IPS-20b (cell line): ENCODE measurements around the gene MFAP3L.

ENCODE experiments used
- H3K27ac ChIP-seq: one replicate; pipeline ENCODE4 v1.5.1; 2013; ENCODE audit warnings: low read length
- H3K27me3 ChIP-seq: 2 replicates; pipeline ENCODE4 v1.6.1; 2013; ENCODE audit warnings: mild to moderate bottlenecking, low read length, inconsistent platforms; ENCODE audit not compliant: insufficient read depth
- H3K36me3 ChIP-seq: 2 replicates; pipeline ENCODE4 v1.6.1; 2013; ENCODE audit warnings: low read depth, mild to moderate bottlenecking, inconsistent platforms, low read length, moderate library complexity; ENCODE audit not compliant: insufficient read depth
- H3K4me1 ChIP-seq: 2 replicates; pipeline ENCODE4 v1.6.1; 2013; ENCODE audit warnings: mild to moderate bottlenecking, control low read depth, inconsistent platforms, low read length, moderate library complexity; ENCODE audit not compliant: insufficient read depth
- H3K4me3 ChIP-seq: 2 replicates; pipeline ENCODE4 v1.5.1; 2013; ENCODE audit warnings: mild to moderate bottlenecking, low read length, inconsistent platforms
- H3K9ac ChIP-seq: 2 replicates; pipeline ENCODE4 v1.6.1; 2013; ENCODE audit warnings: low read depth, mild to moderate bottlenecking, inconsistent platforms, low read length, moderate library complexity
- H3K9me3 ChIP-seq: 2 replicates; pipeline ENCODE4 v1.6.1; 2013; ENCODE audit warnings: mild to moderate bottlenecking, low read depth, low read length, inconsistent platforms; ENCODE audit not compliant: insufficient read depth

The MFAP3L gene

DNA sequence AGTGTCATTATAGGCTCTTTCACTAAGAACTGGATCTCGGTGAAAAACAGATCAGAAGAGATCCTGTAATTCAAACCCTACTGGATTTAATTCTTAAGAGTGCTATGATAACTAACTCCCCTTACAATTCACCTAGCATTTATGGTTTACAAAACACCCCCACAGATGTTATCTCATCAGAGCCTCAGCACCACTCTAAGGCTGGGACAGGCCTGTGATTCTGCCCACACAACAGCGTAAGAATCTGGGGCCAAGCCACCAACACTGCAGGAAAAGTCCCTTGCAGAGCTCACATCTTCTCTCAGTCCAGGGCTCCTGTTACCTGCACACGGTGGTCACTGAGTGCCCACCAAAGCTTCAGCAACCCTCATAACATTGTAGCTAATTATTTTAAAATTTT, 8.9 kb downstream of the MFAP3L start:
- H3K9me3 ChIP-seq, result no peaks in the 10 kb centered on the region
- H3K36me3 ChIP-seq, result no peaks in the 10 kb centered on the region
- peaks cover 8% of the 10 kb centered on the region; the same call in 1 of the 2 replicates for H3K4me1 ChIP-seq
- no peaks in the 10 kb centered on the region for H3K27me3 ChIP-seq
- no peak overlapping the region for H3K9ac ChIP-seq
- H3K4me3 ChIP-seq, result no peak overlapping the region
- H3K27ac ChIP-seq, result no peak overlapping the region

DNA sequence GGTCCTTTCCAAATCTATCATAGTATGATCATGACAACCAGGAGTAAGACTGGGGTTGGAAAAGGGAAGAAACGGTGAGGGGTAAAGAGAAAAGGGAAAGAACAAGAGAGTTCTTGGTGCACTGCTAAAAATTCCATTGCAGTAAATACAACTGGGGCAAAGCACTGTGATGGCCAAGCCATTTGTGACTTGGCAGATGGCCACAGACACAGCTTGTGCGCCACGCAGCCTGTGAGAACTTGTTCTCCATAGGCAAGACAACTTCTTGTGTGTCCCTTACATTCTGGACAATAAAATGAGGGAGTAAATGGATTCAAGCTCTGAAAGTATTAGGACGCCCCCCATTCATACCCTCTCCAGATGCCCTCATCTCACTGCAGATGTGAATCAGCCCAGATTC, 10.9 kb downstream of the MFAP3L start:
- H3K9me3 ChIP-seq, result no peaks in the 10 kb centered on the region
- H3K4me1 ChIP-seq, result peaks cover 8% of the 10 kb centered on the region; the same call in 1 of the 2 replicates
- H3K9ac ChIP-seq, result no peak overlapping the region
- H3K27me3 ChIP-seq, result no peaks in the 10 kb centered on the region
- no peaks in the 10 kb centered on the region for H3K36me3 ChIP-seq
- no peak overlapping the region for H3K4me3 ChIP-seq
- no peak overlapping the region for H3K27ac ChIP-seq

DNA sequence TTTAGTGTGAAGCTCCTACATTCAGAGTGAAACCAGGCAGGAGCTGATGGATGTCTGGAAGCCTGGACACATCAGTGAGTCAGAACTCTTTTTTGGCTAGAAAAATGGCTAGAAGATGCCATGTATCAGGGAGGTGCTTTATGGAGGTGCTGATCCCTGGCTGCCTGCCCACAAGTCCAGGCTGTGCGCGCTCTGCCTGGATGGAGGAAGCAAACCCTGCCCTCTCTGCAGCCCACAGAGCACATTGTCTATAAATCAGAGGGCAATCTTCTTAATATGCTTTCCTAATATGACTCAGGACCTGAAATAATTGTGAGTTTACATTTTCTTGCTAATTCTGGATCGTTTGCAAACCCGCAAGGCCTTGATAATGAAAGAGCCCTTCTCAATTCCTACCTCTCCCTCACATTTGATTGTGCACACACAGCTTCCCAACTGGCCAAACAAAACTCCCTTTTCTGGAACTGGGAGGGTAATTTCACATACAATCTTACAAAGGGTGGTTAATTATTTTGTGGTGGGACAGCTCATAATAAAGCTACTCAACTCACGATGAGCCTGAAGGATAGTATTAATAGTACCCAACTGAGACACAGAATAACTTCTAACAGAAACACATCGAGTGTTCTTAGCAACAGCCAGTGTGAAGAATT, 11.7 kb downstream of the MFAP3L start:
- H3K9ac ChIP-seq, result no peak overlapping the region
- no peaks in the 10 kb centered on the region for H3K36me3 ChIP-seq
- H3K27me3 ChIP-seq, result no peaks in the 10 kb centered on the region
- no peaks in the 10 kb centered on the region for H3K9me3 ChIP-seq
- H3K4me1 ChIP-seq, result peaks cover 8% of the 10 kb centered on the region; the same call in 1 of the 2 replicates
- no peak overlapping the region for H3K4me3 ChIP-seq
- H3K27ac ChIP-seq, result no peak overlapping the region

DNA sequence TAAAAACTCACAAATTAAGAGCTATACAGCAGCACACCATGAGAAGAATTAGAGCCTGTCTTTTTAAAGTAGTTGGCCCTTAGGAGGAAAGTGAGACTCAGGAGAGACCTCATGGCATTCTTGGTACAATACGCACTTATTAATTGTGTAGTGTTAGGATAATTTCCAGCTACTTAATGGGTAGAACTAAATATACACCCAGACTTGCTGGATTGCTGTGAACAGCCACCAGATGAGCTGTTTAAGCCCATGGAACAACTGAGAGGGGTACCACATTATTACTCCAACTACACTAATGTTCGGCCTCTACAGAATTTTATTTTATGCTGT, 13.6 kb downstream of the MFAP3L start:
- no peak overlapping the region for H3K4me3 ChIP-seq
- H3K27ac ChIP-seq, result no peak overlapping the region
- no peaks in the 10 kb centered on the region for H3K9me3 ChIP-seq
- no peaks in the 10 kb centered on the region for H3K27me3 ChIP-seq
- no peak overlapping the region for H3K9ac ChIP-seq
- H3K4me1 ChIP-seq, result peaks cover 8% of the 10 kb centered on the region; the same call in 1 of the 2 replicates
- H3K36me3 ChIP-seq, result no peaks in the 10 kb centered on the region

DNA sequence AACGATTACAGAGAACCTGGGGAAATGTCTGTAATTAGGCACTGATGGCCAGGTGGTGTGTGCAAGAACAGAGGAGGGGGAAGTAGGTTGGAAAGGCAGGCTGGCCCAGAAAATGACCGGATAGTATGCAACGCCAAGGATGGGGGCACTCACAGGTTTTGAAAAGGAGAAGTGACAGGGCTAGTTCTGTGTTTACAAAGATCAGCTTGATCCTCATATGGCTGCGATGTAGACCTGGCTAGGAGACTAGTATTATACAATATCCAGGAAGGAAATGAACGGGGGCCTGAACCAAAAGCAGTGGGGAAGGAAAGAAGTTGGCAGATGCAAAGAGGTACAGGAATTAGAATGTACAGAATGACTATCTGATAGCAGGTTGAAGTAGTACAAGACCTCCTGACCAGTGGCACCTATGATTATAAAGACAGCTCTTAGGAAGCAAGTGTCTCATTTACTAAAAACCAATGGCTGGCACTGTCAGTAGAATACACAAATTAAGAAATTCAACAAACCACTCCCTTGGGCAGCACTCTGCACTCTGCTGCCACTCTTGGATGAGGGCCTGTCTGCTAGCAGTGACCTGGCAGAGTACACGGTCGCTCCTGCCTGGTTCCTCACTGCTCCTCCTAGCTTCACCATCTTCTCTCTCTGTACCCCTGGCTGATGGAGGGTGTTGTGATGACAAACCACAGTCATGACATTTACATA, 14.1 kb downstream of the MFAP3L start:
- Histone ChIP-seq H3K9ac (no peak overlapping the region), H3K27me3 (no peaks in the 10 kb centered on the region), H3K27ac (no peak overlapping the region), H3K4me3 (no peak overlapping the region), H3K36me3 (no peaks in the 10 kb centered on the region), H3K9me3 (no peaks in the 10 kb centered on the region), H3K4me1 (peaks cover 8% of the 10 kb centered on the region; the same call in 1 of the 2 replicates)

DNA sequence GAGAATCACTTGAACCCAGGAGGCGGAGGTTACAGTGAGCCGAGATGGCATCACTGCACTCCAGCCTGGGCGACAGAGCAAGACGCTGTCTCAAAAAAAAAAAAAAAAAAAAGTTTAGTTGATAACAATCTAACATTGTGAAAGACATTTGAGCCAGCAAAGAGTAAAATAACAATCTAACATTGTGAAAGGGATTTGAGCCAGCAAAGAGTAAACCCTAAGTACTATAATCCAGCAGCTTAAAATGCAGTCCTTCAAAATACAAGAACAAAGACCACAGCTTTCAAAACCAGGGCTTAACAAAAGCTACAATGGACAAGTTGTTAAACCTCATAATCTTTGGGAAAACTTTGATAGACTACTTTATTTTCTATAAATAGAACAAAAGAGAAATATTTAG, 16.9 kb downstream of the MFAP3L start:
- Histone ChIP-seq H3K9ac (no peak overlapping the region), H3K27ac (no peak overlapping the region), H3K9me3 (no peaks in the 10 kb centered on the region), H3K36me3 (no peaks in the 10 kb centered on the region), H3K27me3 (no peaks in the 10 kb centered on the region), H3K4me1 (peaks cover 6% of the 10 kb centered on the region; the same call in 1 of the 2 replicates), H3K4me3 (no peak overlapping the region)

DNA sequence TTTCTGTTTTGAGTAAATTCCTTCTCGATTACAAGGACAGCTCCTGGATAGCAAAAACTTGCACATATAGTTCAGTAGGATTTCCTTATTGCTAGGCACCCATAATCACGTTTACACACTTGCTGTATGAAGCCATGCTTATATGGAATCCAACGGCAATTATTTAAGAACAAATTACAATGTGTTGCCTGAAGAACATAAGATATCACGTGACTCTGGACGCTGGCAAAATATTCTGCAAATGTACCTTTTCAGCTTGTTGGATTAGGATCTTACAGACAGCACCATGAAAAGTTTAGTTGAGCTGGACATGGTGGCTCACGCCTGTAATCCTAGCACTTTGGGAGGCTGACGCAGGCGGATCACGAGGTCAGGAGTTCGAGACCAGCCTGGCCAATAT, 17.4 kb downstream of the MFAP3L start:
- Histone ChIP-seq H3K9ac (no peak overlapping the region), H3K4me1 (peaks cover 6% of the 10 kb centered on the region; the same call in 1 of the 2 replicates), H3K9me3 (no peaks in the 10 kb centered on the region), H3K27me3 (no peaks in the 10 kb centered on the region), H3K4me3 (no peak overlapping the region), H3K36me3 (no peaks in the 10 kb centered on the region), H3K27ac (no peak overlapping the region)

DNA sequence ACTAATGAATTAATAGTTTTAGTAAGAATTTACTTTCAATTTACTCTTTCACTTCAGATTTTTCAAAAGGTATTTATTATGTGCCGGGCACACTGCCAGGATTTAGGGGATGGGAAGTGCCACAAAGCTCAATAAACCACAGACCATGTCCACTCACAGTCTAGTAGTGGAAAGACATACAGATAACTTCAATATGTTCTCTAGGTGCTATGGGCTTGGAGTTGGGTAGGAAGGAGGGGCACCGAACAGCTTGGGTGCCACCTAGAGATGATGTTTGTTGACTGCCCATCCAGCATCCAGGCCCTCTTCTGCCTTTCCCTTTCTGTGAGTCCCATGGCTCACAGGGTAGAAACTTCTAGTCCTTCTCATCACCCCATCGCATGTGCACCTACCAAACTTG, 17.8 kb downstream of the MFAP3L start:
- H3K36me3 ChIP-seq, result no peaks in the 10 kb centered on the region
- peaks cover 6% of the 10 kb centered on the region; the same call in 1 of the 2 replicates for H3K4me1 ChIP-seq
- H3K9me3 ChIP-seq, result no peaks in the 10 kb centered on the region
- H3K27ac ChIP-seq, result no peak overlapping the region
- H3K4me3 ChIP-seq, result no peak overlapping the region
- H3K9ac ChIP-seq, result no peak overlapping the region
- H3K27me3 ChIP-seq, result no peaks in the 10 kb centered on the region

DNA sequence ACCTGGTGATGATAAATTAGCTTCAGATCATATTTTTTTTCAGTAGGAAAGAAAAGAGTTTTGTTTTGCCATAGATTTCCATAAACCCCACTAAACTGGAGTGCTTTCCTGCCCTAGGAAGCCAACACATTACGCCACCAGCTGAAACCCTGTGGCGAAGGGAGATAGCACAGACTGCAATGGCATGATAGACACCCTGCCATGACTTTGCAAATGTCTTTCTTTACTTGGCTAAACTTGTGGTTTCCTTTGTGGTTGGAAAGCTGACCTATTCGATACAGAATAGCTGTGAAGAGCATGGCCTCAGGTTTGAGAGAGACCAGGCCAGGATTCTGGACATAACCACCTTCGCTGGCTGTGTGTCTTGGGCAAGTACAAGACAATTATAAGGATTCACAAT, 19.1 kb downstream of the MFAP3L start:
- H3K9ac ChIP-seq, result no peak overlapping the region
- no peaks in the 10 kb centered on the region for H3K27me3 ChIP-seq
- no peaks in the 10 kb centered on the region for H3K4me1 ChIP-seq
- H3K36me3 ChIP-seq, result no peaks in the 10 kb centered on the region
- H3K9me3 ChIP-seq, result no peaks in the 10 kb centered on the region
- H3K4me3 ChIP-seq, result no peak overlapping the region
- H3K27ac ChIP-seq, result no peak overlapping the region

DNA sequence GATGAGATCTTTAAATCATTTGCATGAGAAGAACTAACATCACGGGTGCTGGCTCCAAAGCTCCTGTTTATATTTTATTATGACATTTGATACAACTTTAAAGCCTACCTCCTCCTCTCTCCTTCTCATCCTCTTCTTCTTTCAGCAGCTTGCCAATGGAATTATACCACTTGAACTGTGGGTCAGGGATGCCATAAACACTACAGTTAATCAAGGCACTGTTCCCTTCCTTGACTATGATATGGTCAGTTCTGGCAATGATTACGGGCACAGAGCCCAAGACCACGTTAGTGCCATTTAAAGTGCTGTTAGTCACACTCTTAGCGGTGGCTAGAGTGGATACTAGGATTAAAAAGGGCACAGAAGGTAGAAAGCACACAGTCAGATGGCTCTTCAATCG, 20.7 kb downstream of the MFAP3L start:
- H3K27ac ChIP-seq, result no peak overlapping the region
- H3K27me3 ChIP-seq, result no peaks in the 10 kb centered on the region
- no peaks in the 10 kb centered on the region for H3K36me3 ChIP-seq
- no peaks in the 10 kb centered on the region for H3K4me1 ChIP-seq
- H3K4me3 ChIP-seq, result no peak overlapping the region
- H3K9ac ChIP-seq, result no peak overlapping the region
- no peaks in the 10 kb centered on the region for H3K9me3 ChIP-seq

DNA sequence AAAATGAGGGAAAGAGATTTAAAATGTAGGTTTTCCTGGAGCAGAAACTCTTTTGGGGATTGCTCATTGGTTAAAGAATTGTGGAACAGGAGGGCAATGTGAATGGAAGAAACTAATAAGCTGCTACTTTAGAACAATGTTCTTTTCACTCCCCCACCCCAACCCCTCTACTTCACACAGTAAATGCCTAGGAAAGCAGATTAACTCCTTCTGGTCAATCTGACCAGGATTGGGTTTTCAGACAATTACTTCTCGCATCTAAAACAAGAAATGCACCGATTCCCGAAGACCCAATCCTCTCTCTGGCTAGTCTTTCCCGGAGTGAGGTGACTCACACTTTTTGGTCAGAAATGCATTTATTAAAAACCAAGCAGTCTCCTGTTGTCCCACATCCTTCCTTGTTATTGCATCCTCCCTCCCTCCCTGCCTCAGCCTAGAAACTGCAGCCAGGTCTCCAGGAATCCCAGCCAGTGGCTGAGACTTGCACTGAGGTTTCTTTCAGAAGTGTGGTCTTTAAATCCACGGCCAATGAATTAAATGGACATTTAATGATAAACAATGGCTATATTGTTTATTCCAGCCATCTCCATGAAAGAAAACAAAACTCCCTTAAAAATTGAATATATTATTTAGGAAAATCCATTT, 21.4 kb downstream of the MFAP3L start:
- H3K4me3 ChIP-seq, result no peak overlapping the region
- no peaks in the 10 kb centered on the region for H3K27me3 ChIP-seq
- no peak overlapping the region for H3K27ac ChIP-seq
- no peaks in the 10 kb centered on the region for H3K4me1 ChIP-seq
- no peak overlapping the region for H3K9ac ChIP-seq
- no peaks in the 10 kb centered on the region for H3K9me3 ChIP-seq
- H3K36me3 ChIP-seq, result no peaks in the 10 kb centered on the region
